Inflammatory macrophage (primary cell): ENCODE measurements around the gene HDAC4.

ENCODE experiments used
- DNase-seq, 2 donors: peaks; one replicate each; pipeline ENCODE4 v3.0.0-alpha.2; 2020 to 2022

HDAC4 gene

GRCh38 chr2:239058766-239059165 lies 342.1 kb downstream of the HDAC4 start:
- DNase-seq: no peak

DNA sequence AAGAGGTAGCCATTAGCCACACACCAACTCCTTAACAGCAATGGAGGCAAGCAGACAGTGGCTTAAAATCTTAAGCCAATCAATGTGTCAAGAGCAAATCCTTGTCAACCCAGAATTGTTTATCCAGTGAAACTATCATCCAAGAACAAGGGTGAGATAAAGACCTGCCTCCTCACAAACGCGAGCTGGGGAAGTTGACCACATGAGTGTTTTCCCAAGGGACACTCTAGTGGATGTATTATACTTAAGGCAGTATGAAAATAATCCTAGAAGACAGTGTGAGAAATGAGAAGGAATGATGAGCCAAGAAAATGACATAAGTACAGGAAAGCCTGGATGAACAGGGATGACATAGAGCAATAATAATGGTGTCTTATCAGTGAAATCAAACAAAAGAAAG lies 343.3 kb downstream of the HDAC4 start:
- no peak for DNase-seq

GRCh38 chr2:239056611-239057010 lies 344.2 kb downstream of the HDAC4 start:
- no peak for DNase-seq

GRCh38 chr2:239055756-239056493 lies 344.9 kb downstream of the HDAC4 start:
- DNase-seq: no peak

GRCh38 chr2:239054921-239055320 lies 345.9 kb downstream of the HDAC4 start:
- no peak for DNase-seq

DNA sequence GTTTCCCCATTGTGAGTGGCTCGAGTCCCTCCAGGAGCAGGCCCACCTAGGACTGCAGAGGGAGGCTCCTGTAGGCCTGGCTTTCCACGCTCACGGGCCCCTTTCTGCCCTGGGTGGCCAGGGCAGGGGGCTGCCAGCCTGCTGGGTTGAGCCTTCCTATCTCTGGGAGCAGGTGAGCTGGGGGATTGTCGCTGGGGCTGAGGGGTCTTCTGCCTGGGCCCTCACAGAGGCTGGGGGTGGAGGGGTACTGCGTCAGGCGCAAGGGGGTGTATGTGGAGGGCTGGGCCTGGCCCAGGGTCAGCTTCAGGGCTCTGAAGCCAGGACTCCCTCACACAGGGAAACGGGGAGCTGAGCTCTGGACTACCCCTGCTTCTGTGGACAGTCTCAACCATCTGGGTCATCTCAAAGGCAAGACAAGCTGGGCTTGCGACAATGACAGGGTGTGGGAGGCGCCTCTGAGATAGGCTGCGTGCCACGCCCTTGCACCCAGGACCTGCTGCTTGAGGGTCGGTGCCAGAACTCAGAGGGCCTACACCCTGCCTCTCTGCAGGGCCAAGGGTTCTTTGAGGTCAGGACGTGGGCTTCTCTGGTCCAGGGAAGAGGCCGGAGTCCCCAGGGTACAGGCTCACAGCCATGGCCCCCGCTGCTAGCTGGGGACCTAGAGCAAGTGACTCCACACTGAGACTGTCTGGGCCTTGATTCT lies 346.9 kb downstream of the HDAC4 start:
- DNase-seq: no peak

DNA sequence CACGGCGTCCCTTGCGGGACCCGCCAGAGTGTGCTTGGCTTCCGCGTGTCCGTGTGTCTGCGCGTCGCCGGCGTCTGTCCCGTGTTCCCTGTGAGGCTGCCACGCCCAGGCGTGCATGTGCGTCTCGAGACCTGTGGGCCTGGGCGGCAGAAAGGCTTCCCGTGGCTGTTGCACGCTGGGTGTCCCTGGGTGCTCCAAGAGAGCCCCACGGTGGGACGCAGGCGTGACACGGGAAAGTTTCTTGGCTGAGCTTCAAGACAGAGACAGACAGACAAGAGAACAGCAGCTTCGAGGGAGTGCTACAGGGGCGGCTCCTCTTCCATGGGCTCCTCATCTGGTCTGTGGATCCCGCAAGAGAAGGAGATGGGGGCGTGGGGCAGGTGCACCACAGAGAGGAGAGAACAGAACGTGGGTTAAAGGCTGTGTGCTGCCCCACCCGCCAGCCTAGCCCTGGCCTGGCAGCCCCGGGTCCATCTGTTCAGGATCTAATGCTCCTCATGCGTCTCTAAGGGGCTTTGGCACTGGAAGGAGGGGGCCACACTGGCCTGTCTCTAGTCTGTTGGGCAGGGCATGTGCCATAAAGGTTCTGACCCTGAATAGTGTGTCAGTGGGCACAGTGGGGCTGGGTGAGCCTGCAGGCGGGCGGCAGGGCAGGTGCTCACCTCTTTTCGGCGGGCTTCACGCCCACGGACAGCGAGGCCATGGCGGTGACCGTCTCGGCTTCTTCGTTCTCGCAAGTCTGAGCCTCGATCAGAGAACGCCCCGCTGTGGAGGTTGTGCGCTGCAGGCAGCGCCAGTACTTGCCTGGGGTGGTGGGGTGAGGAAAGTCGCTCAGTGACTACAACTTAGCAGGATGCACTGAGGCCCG lies 347.8 kb downstream of the HDAC4 start:
- no peak for DNase-seq

GRCh38 chr2:239051891-239052445 lies 348.9 kb downstream of the HDAC4 start:
- DNase-seq: no peak

- no peak for DNase-seq
These were observed 350.6 kb downstream of the HDAC4 start for GRCh38 chr2:239050252-239050649.

GRCh38 chr2:239049421-239050251 lies 351.2 kb downstream of the HDAC4 start:
- DNase-seq: no peak

DNA sequence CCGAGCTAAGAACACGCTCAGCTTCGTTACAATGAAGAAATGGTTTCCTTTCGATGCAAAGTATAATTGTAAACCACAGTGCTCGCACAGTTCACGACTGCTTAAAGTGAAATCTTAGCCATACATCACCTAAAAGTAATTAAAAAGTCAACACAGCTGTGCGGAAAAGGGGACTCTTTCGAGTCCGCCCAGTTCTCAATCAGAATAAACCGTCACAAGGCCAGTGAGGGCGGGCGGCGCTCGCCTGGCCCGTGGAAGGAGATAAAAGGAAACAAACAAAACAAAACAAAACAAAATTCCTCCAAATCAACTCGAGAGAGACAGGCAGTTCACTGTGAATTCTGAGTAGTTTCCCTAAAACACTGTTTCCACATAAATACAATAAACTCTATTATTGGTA lies 352.1 kb downstream of the HDAC4 start:
- DNase-seq: no peak

GRCh38 chr2:239047861-239048260 lies 353.0 kb downstream of the HDAC4 start:
- DNase-seq: no peak

DNA sequence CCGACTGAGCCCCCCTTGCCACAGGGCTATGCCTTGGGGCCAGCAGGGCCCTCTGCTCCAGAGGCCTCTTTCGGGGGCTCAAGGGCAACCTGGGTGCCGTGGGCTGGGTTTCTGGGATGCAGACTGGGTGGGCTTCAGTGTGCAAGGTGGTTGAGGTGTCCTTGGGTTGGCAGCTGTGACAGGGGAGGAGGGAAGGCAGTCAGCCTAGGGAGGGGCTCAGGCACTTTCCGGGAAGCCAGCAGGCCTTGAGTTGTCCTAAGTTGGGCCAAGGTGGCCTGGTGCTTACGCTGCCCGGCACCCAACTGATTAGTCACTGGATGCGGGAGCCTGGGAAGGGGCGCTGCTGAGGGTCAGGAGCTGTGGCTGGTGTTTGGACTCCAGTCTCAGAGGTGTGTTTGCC lies 353.4 kb downstream of the HDAC4 start:
- DNase-seq: no peak

DNA sequence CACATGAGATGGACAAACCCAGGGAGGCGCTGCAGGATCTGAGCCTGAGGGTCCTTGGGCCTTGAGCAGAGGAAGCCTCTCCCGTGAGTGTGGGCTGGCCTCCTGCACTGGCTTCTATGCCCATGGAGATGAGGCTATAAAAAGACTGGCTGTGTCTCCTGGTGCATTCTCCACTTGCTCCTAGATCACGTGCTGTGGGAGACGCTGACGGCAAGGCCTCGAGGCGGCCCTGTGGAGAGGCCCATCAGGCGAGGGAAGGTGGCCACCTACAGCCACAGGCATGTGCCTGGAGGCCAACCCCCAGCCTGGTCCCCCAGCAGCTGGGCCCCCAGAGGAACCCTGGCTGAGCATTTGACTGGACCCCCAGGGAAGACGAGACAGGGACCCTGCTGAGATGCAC lies 354.0 kb downstream of the HDAC4 start:
- no peak for DNase-seq

DNA sequence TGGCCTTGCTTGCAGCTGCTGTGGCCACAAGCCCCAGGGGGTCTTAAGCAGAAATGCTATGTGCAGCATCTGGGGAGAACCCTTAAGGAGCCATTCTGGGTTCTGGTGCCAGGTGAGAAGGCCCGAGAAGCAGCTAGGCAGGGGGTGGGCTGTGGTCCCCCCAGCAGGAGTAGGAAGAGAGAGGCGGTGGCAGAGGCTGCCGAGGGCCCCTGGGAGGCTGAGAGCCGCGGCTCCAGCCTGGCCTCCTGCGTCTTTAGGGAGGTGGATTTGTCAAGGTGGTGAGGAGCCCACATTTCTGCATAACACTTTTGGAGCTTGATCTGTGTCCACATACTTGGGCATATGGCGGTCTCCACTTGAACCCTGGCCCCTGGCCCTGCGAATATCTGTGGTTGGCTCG lies 356.5 kb downstream of the HDAC4 start:
- DNase-seq: no peak

DNA sequence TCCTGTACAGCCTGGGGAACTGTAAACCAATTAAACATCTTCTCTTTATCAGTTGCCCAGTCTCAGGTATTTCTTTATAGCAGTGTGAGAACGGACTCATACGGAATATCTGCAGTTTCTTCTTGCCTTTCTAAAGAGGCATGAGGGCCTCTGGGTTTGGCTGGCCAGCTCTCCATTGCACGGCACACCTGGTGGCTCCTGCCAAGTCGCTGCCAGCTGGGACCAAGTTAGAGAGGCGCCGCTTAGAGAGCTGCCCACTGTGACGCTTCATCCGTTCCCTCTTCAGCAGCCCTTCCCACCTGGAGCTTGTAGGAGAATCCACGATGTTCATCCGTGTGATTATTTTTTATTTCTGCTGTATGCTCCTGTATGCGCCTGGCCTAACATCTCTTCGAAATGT lies 357.5 kb downstream of the HDAC4 start:
- DNase-seq: no peak

DNA sequence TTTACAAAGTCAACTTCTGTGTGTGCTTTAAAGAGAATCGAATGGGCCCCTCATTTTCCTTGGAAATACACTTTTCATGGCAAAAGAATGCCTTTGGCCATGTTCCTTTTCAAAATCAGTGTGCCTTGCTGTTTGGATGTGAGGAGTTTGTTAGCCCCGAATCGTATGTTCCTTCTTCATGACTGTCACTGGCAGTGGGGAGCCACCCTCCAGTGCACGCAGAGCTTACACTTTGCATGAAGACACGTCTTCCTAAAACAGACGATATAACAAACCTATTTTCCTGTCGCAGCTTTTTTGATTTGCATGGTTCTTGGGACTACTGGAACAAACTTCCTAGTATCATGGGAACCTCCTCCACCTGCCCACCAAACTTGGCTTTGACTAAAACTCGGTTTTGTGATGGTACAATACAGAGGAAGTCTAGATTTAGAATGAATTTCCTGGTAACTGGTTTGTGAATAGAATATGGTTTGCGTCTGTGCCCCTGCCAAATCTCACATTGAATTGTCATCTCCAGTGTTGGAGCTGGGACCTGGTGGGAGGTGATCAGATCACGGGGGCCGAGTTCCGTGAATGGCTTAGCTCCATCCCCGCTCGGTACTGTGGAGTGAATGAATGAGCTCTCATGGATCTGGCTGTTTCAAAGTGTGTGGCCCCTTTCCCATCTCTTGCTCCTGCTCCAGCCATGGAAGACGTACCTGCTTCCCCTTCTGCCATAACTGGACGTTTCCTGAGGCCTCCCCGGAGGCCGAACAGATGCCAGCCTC lies 358.1 kb downstream of the HDAC4 start:
- no peak for DNase-seq

DNA sequence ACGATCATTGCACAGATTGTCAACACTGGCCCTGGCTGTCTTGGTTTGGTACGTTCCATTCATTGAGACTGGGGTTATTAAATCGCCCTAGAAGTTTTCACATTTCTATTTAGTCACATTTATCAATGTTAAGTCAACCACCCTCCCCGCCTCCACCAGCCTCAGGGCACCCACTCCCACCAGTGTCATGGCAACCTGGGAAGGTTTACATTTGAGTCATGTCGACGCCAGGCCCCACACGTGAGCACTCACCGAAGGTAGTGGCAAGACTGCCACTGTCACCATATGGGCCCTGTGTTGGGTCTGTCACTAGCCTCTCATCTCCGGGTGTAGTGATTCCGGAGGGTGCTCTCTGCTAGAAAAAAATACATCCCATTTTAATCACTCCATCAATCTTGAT lies 358.8 kb downstream of the HDAC4 start:
- DNase-seq: no peak

DNA sequence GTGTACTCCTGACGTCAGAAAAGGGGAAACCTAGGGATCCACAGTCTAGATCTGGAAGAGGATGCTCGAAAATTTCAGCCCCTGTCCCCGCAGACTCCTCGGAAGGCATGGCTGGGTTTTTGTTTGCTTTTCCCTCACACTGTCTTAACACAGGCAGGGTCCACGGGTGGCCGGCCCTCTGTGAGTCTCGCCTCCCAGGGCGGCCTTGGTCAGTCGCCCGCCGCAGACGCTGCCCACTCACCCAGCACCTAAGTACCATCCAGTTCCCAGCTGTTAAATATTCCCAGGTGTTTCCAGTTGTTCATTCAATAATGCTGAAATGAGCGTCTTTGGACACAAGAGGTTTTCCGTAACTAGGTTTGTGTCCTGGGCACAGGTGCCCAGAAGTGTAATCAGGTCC lies 359.8 kb downstream of the HDAC4 start:
- no peak for DNase-seq

- no peak for DNase-seq
These were observed 360.6 kb downstream of the HDAC4 start for GRCh38 chr2:239040152-239040761.

- DNase-seq: no peak
These were observed 361.4 kb downstream of the HDAC4 start for GRCh38 chr2:239039479-239039861.
